Activated T-cell treated with anti-CD3 and anti-CD28 coated beads, Interleukin-2, amount 50 U/mL, for 4 hours (primary cell): Measurements from ENCODE around the gene EREG. TPM values are rescaled to one million over a fixed set of nuclear protein-coding genes. Genes with fewer than 3 reads are reported as not detected.

Experiments used
- ATAC-seq, 2 donors: fragments of 200-7000 bp; cut with Tn5 transposase; one replicate each; pipeline ENCODE4 v1.10.0; 2021
- DNase-seq: peaks from one replicate; pipeline ENCODE4 v3.0.0-alpha.2; 2020
- H3K27me3 Mint-ChIP-seq: one replicate; pipeline ENCODE4 v1.8.0; 2021; ENCODE audit warnings: low read depth, mixed read lengths
- H3K36me3 Mint-ChIP-seq: one replicate; pipeline ENCODE4 v1.8.0; 2022; ENCODE audit warnings: mixed read lengths; ENCODE audit not compliant: insufficient read depth
- H3K4me1 Mint-ChIP-seq: one replicate; pipeline ENCODE4 v1.8.0; 2021; ENCODE audit warnings: low read depth, mixed read lengths
- H3K4me3 Mint-ChIP-seq: one replicate; pipeline ENCODE4 v1.8.0; 2021; ENCODE audit warnings: mild to moderate bottlenecking, moderate library complexity, mixed read lengths
- H3K9me3 Mint-ChIP-seq: one replicate; pipeline ENCODE4 v1.8.0; 2021; ENCODE audit warnings: mixed read lengths
- total RNA-seq, 3 donors: library from RNA; stranded (reverse); gene quantifications; one replicate each; pipeline ENCODE4 v1.2.1, GENCODE V29; 2021

EREG gene
- total RNA-seq, 3 donors from 2014 or later = 0.13 to 0.63 (median 0.54) TPM

- no peak for DNase-seq
- peaks cover 11% of the 10 kb centered on the region for H3K4me1 Mint-ChIP-seq
Measured at GRCh38 chr4:74366367-74366911, 1.5 kb downstream of the EREG start.

GRCh38 chr4:74367656-74368290, 2.8 kb downstream of the EREG start:
- peaks cover 11% of the 10 kb centered on the region for H3K4me1 Mint-ChIP-seq
- no peaks in the 10 kb centered on the region for H3K9me3 Mint-ChIP-seq
- ATAC-seq (no peak), DNase-seq (no peak)
- H3K27me3 Mint-ChIP-seq = peaks cover 25% of the 10 kb centered on the region
- H3K36me3 Mint-ChIP-seq = no peaks in the 10 kb centered on the region
- H3K4me3 Mint-ChIP-seq = no peak overlapping the region

More at GRCh38 chr4:74366367-74366911, 1.5 kb downstream of the EREG start:
- no peaks in the 10 kb centered on the region for H3K9me3 Mint-ChIP-seq
- H3K4me3 Mint-ChIP-seq = no peak overlapping the region
- no peaks in the 10 kb centered on the region for H3K36me3 Mint-ChIP-seq
- peaks cover 27% of the 10 kb centered on the region for H3K27me3 Mint-ChIP-seq
- no peak for ATAC-seq

- H3K4me1 Mint-ChIP-seq = peaks cover 11% of the 10 kb centered on the region
- H3K27me3 Mint-ChIP-seq = peaks cover 21% of the 10 kb centered on the region
- H3K9me3 Mint-ChIP-seq = no peaks in the 10 kb centered on the region
- H3K36me3 Mint-ChIP-seq = no peaks in the 10 kb centered on the region
- no peak overlapping the region for H3K4me3 Mint-ChIP-seq
- DNase-seq = no peak
- ATAC-seq = no peak
Measured at GRCh38 chr4:74368596-74368995, 3.7 kb downstream of the EREG start.

- no peaks in the 10 kb centered on the region for H3K9me3 Mint-ChIP-seq
- H3K4me3 Mint-ChIP-seq = no peak overlapping the region
- DNase-seq = no peak
- peaks cover 6% of the 10 kb centered on the region for H3K4me1 Mint-ChIP-seq
- no peak for ATAC-seq
- H3K27me3 Mint-ChIP-seq = peaks cover 11% of the 10 kb centered on the region
- no peaks in the 10 kb centered on the region for H3K36me3 Mint-ChIP-seq
Measured at GRCh38 chr4:74369855-74370254, 4.9 kb downstream of the EREG start.

- H3K4me3 Mint-ChIP-seq = no peak overlapping the region
- H3K27me3 Mint-ChIP-seq = peaks cover 4% of the 10 kb centered on the region
- H3K4me1 Mint-ChIP-seq = no peaks in the 10 kb centered on the region
- peak; percentile 76 to 87 for ATAC-seq
- no peaks in the 10 kb centered on the region for H3K9me3 Mint-ChIP-seq
- H3K36me3 Mint-ChIP-seq = no peaks in the 10 kb centered on the region
- DNase-seq = no peak
Measured at GRCh38 chr4:74370912-74371311, 6.0 kb downstream of the EREG start.

GRCh38 chr4:74374128-74374527, 9.2 kb downstream of the EREG start:
- Mint-ChIP-seq H3K9me3 (no peaks in the 10 kb centered on the region), H3K4me1 (no peaks in the 10 kb centered on the region), H3K27me3 (peaks cover 4% of the 10 kb centered on the region), H3K4me3 (no peak overlapping the region), H3K36me3 (no peaks in the 10 kb centered on the region)
- DNase-seq (no peak), ATAC-seq (no peak)

GRCh38 chr4:74374561-74375327, 9.8 kb downstream of the EREG start:
- Mint-ChIP-seq H3K4me1 (no peaks in the 10 kb centered on the region), H3K27me3 (peaks cover 4% of the 10 kb centered on the region), H3K4me3 (no peak overlapping the region), H3K36me3 (no peaks in the 10 kb centered on the region), H3K9me3 (no peaks in the 10 kb centered on the region)
- no peak for DNase-seq
- peak; percentile 18 to 41 for ATAC-seq

- Mint-ChIP-seq H3K4me1 (no peaks in the 10 kb centered on the region), H3K4me3 (no peak overlapping the region), H3K9me3 (no peaks in the 10 kb centered on the region), H3K36me3 (no peaks in the 10 kb centered on the region), H3K27me3 (peaks cover 4% of the 10 kb centered on the region)
- no peak for DNase-seq
- ATAC-seq = no peak
Measured at GRCh38 chr4:74375824-74376426, 11.0 kb downstream of the EREG start.

GRCh38 chr4:74376888-74377483, 12.0 kb downstream of the EREG start:
- Mint-ChIP-seq H3K27me3 (peaks cover 4% of the 10 kb centered on the region), H3K36me3 (no peaks in the 10 kb centered on the region), H3K4me1 (no peaks in the 10 kb centered on the region), H3K4me3 (no peak overlapping the region), H3K9me3 (no peaks in the 10 kb centered on the region)
- peak in 1 of 2 donors; percentile 56 for ATAC-seq
- DNase-seq = no peak

- H3K36me3 Mint-ChIP-seq = no peaks in the 10 kb centered on the region
- ATAC-seq = no peak
- no peak overlapping the region for H3K4me3 Mint-ChIP-seq
- no peaks in the 10 kb centered on the region for H3K9me3 Mint-ChIP-seq
- H3K27me3 Mint-ChIP-seq = peaks cover 2% of the 10 kb centered on the region
- H3K4me1 Mint-ChIP-seq = no peaks in the 10 kb centered on the region
- DNase-seq = no peak
Measured at GRCh38 chr4:74377714-74378113, 12.8 kb downstream of the EREG start.

- Mint-ChIP-seq H3K4me1 (no peaks in the 10 kb centered on the region), H3K4me3 (no peak overlapping the region), H3K27me3 (peaks cover 2% of the 10 kb centered on the region), H3K36me3 (no peaks in the 10 kb centered on the region), H3K9me3 (no peaks in the 10 kb centered on the region)
- ATAC-seq = no peak
- DNase-seq = no peak
Measured at GRCh38 chr4:74378573-74378972, 13.6 kb downstream of the EREG start.

GRCh38 chr4:74379912-74380311, 15.0 kb downstream of the EREG start:
- DNase-seq (no peak), ATAC-seq (no peak)
- Mint-ChIP-seq H3K4me1 (no peaks in the 10 kb centered on the region), H3K36me3 (no peaks in the 10 kb centered on the region), H3K27me3 (peaks cover 2% of the 10 kb centered on the region), H3K9me3 (no peaks in the 10 kb centered on the region), H3K4me3 (no peak overlapping the region)

- no peak for ATAC-seq
- Mint-ChIP-seq H3K4me1 (no peaks in the 10 kb centered on the region), H3K36me3 (no peaks in the 10 kb centered on the region), H3K4me3 (no peak overlapping the region), H3K27me3 (peaks cover 12% of the 10 kb centered on the region), H3K9me3 (no peaks in the 10 kb centered on the region)
- DNase-seq = no peak
Measured at GRCh38 chr4:74385386-74385785, 20.4 kb downstream of the EREG start.

- DNase-seq (no peak), ATAC-seq (no peak)
- Mint-ChIP-seq H3K9me3 (no peaks in the 10 kb centered on the region), H3K4me1 (no peaks in the 10 kb centered on the region), H3K27me3 (peaks cover 12% of the 10 kb centered on the region), H3K36me3 (no peaks in the 10 kb centered on the region), H3K4me3 (no peak overlapping the region)
Measured at GRCh38 chr4:74386159-74386558, 21.2 kb downstream of the EREG start.
